H9 (cell line): ENCODE data around the gene TCERG1L. TPM values are rescaled to one million over a fixed set of nuclear protein-coding genes. Genes with fewer than 3 reads are reported as not detected.
A peak's percentile ranks its signal among the peaks of the same experiment; 100 is the strongest.

Source experiments
- DNase-seq: peaks from one replicate; pipeline ENCODE4 v3.0.0-alpha.2; 2017
- H2AFZ ChIP-seq: one replicate; pipeline ENCODE4 v1.6.1; 2013; ENCODE audit warnings: mild to moderate bottlenecking, low read length, control low read depth, moderate library complexity
- H2AK5ac ChIP-seq: 2 replicates; pipeline ENCODE4 v1.6.1; 2013; ENCODE audit warnings: low read length, control low read depth, mixed read lengths; ENCODE audit not compliant: insufficient read length
- H2BK120ac ChIP-seq: one replicate; pipeline ENCODE4 v1.6.1; 2013; ENCODE audit warnings: low read depth, mild to moderate bottlenecking, low read length, control low read depth, inconsistent platforms; ENCODE audit not compliant: poor library complexity, severe bottlenecking
- H2BK12ac ChIP-seq: 2 replicates; pipeline ENCODE4 v1.6.1; 2013; ENCODE audit warnings: low read length, control low read depth, mixed read lengths, low read depth; ENCODE audit not compliant: insufficient read length
- H2BK15ac ChIP-seq: 2 replicates; pipeline ENCODE4 v1.6.1; 2013; ENCODE audit warnings: low read depth, low read length, control low read depth
- H2BK20ac ChIP-seq: one replicate; pipeline ENCODE4 v1.6.1; 2013; ENCODE audit warnings: low read depth, mild to moderate bottlenecking, low read length, control low read depth, inconsistent platforms; ENCODE audit not compliant: poor library complexity, severe bottlenecking
- H2BK5ac ChIP-seq: 2 replicates; pipeline ENCODE4 v1.6.1; 2013; ENCODE audit warnings: low read length, control low read depth, mixed read lengths; ENCODE audit not compliant: insufficient read length
- H3K14ac ChIP-seq: 2 replicates; pipeline ENCODE4 v1.6.1; 2013; ENCODE audit warnings: low read length, control low read depth; ENCODE audit not compliant: insufficient read depth
- H3K18ac ChIP-seq: 2 replicates; pipeline ENCODE4 v1.6.1; 2013; ENCODE audit warnings: low read depth, mild to moderate bottlenecking, mixed read lengths, low read length, control low read depth; ENCODE audit not compliant: insufficient read length
- H3K23ac ChIP-seq: 2 replicates; pipeline ENCODE4 v1.6.1; 2013; ENCODE audit warnings: low read length, control low read depth, mixed read lengths, low read depth; ENCODE audit not compliant: insufficient read length
- H3K23me2 ChIP-seq: 2 replicates; pipeline ENCODE4 v1.6.1; 2013; ENCODE audit warnings: low read depth, mild to moderate bottlenecking, mixed read lengths, low read length, control low read depth; ENCODE audit not compliant: insufficient read length, poor library complexity, severe bottlenecking
- H3K27ac ChIP-seq: 2 replicates; pipeline ENCODE4 v1.5.1; 2013; ENCODE audit warnings: low read length, control low read depth, mixed read lengths, low read depth; ENCODE audit not compliant: insufficient read length
- H3K27me3 ChIP-seq: 2 replicates; pipeline ENCODE4 v1.6.1; 2013; ENCODE audit warnings: low read length, control low read depth, inconsistent platforms; ENCODE audit not compliant: insufficient read depth
- H3K4ac ChIP-seq: 2 replicates; pipeline ENCODE4 v1.6.1; 2013; ENCODE audit warnings: low read depth, mild to moderate bottlenecking, control low read depth, inconsistent platforms, low read length, moderate library complexity
- H3K4me1 ChIP-seq: 2 replicates; pipeline ENCODE4 v1.6.1; 2013; ENCODE audit warnings: low read length, control low read depth, inconsistent platforms; ENCODE audit not compliant: insufficient read depth
- H3K4me2 ChIP-seq: 2 replicates; pipeline ENCODE4 v1.6.1; 2013; ENCODE audit warnings: low read length, control low read depth, mixed read lengths; ENCODE audit not compliant: insufficient read length, insufficient read depth
- H3K56ac ChIP-seq: 2 replicates; pipeline ENCODE4 v1.6.1; 2013; ENCODE audit warnings: low read depth, mild to moderate bottlenecking, mixed read lengths, low read length, control low read depth; ENCODE audit not compliant: insufficient read length
- H3K79me1 ChIP-seq: 2 replicates; pipeline ENCODE4 v1.6.1; 2013; ENCODE audit warnings: low read depth, mild to moderate bottlenecking, moderate library complexity, low read length, control low read depth, inconsistent platforms; ENCODE audit not compliant: insufficient read depth, poor library complexity, severe bottlenecking
- H3K79me2 ChIP-seq: 2 replicates; pipeline ENCODE4 v1.6.1; 2013; ENCODE audit warnings: low read length, control low read depth, inconsistent platforms; ENCODE audit not compliant: insufficient read depth
- H3K9ac ChIP-seq: 2 replicates; pipeline ENCODE4 v1.6.1; 2013; ENCODE audit warnings: low read length, control low read depth, mixed read lengths; ENCODE audit not compliant: insufficient read length; ENCODE audit errors: extremely low read depth
- H3K9me3 ChIP-seq: one replicate; pipeline ENCODE4 v1.6.1; 2013; ENCODE audit warnings: low read depth, low read length, inconsistent platforms; ENCODE audit not compliant: control insufficient read depth
- H3T11ph ChIP-seq: one replicate; pipeline ENCODE4 v1.6.1; 2013; ENCODE audit warnings: mild to moderate bottlenecking, low read length, control low read depth, inconsistent platforms
- H4K20me1 ChIP-seq: one replicate; pipeline ENCODE4 v1.6.1; 2013; ENCODE audit not compliant: control insufficient read depth, insufficient read length, insufficient read depth
- H4K5ac ChIP-seq: 2 replicates; pipeline ENCODE4 v1.6.1; 2013; ENCODE audit warnings: low read depth, mild to moderate bottlenecking, mixed read lengths, low read length, control low read depth; ENCODE audit not compliant: insufficient read length
- H4K8ac ChIP-seq: replicated peaks from 2 replicates; pipeline ENCODE4 v1.6.1; 2013; ENCODE audit warnings: low read length, control low read depth, mixed read lengths, low read depth; ENCODE audit not compliant: insufficient read length
- H4K91ac ChIP-seq: 2 replicates; pipeline ENCODE4 v1.6.1; 2013; ENCODE audit warnings: low read depth, mild to moderate bottlenecking, moderate library complexity, mixed read lengths, low read length, control low read depth; ENCODE audit not compliant: insufficient read length
- H3K27ac Mint-ChIP-seq, 3 experiments: 2 replicates in 2 of 3; 3 replicates in 1 of 3; pipeline ENCODE4 v1.8.0; 2020 to 2021; ENCODE audit warnings: mixed read lengths in 3 of 3, mild to moderate bottlenecking in 1 of 3, moderate library complexity in 1 of 3
- H3K27me3 Mint-ChIP-seq: 2 replicates; pipeline ENCODE4 v1.8.0; 2021; ENCODE audit warnings: low read depth, mild to moderate bottlenecking, moderate library complexity, mixed read lengths
- H3K36me3 Mint-ChIP-seq, 3 experiments: 2 replicates in 2 of 3; 3 replicates in 1 of 3; pipeline ENCODE4 v1.8.0; 2020 to 2021; ENCODE audit warnings: low read depth in 3 of 3, mixed read lengths in 3 of 3; ENCODE audit not compliant: insufficient read depth in 1 of 3
- H3K4me1 Mint-ChIP-seq, 2 experiments: 2 replicates each; pipeline ENCODE4 v1.8.0; 2020; ENCODE audit warnings: mixed read lengths in 2 of 2
- H3K4me3 Mint-ChIP-seq, 2 experiments: 2 replicates in 1 of 2; 3 replicates in 1 of 2; pipeline ENCODE4 v1.8.0; 2020 to 2021; ENCODE audit warnings: mild to moderate bottlenecking in 2 of 2, mixed read lengths in 2 of 2, moderate library complexity in 1 of 2
- H3K9me3 Mint-ChIP-seq, 2 experiments: 2 replicates in 1 of 2; 3 replicates in 1 of 2; pipeline ENCODE4 v1.8.0; 2020; ENCODE audit warnings: mild to moderate bottlenecking in 2 of 2, mixed read lengths in 2 of 2, moderate library complexity in 1 of 2
- CTCF ChIP-seq: fragments of 200-600 bp; sonication (generic); conservative IDR thresholded peaks from 3 replicates; pipeline ENCODE4 v1.8.0; 2021; ENCODE audit warnings: antibody characterized with exemption, mild to moderate bottlenecking
- WGBS: extraction: QIAGEN DNeasy Blood & Tissue Kit; methylation state at CpG from one replicate; pipeline ENCODE4 v1.1.7; 2013; ENCODE audit warnings: missing lambda C conversion rate, low lambda C conversion rate, mixed read lengths; ENCODE audit not compliant: insufficient read length; ENCODE audit errors: extremely low coverage; 5-methylcytosine and 5-hydroxymethylcytosine counted together
- total RNA-seq: library from RNA; stranded (reverse); gene quantifications from 2 replicates; pipeline ENCODE4 v1.2.1, GENCODE V29; 2021

The TCERG1L gene
- total RNA-seq, 1 experiment from 2014 or later, result 3.3 TPM

DNA sequence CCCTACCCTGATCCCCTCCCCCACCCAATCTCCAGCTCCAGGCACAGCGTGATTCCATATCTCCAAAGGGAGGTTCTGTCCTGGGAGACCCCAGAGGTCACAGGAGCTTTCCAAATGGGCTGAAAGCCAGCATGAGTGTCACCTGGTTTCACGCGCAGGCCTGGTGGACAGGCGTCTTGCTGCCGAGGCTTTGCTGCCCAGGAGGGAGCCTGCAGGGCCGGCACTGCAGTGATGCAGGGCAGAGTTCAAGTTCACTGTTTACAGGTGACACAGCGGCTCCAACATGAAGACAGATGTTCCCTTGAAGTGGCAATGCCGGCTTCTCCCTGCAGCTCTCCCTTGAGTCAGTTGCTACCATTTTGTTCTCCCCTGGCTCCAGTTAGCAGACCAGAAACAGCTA lies 104.3 kb downstream of the TCERG1L start:
- Histone ChIP-seq H4K8ac (no peak overlapping the region), H3K18ac (no peak overlapping the region), H2BK5ac (no peak overlapping the region), H3K9ac (no peak overlapping the region), H2BK120ac (no peak overlapping the region), H3K4me1 (no peaks in the 10 kb centered on the region), H4K20me1 (no peaks in the 10 kb centered on the region), H3K27me3 (no peaks in the 10 kb centered on the region), H3T11ph (no peak overlapping the region), H2BK15ac (no peak overlapping the region), H3K14ac (no peak overlapping the region), H4K5ac (no peak overlapping the region), H2AFZ (no peak overlapping the region), H2BK12ac (no peak overlapping the region), H3K79me2 (no peaks in the 10 kb centered on the region), H3K4me2 (no peak overlapping the region), H3K9me3 (no peaks in the 10 kb centered on the region), H2AK5ac (no peak overlapping the region), H3K79me1 (no peaks in the 10 kb centered on the region), H3K23ac (no peak overlapping the region), H3K56ac (no peak overlapping the region), H3K27ac (no peak overlapping the region), H3K4ac (no peak overlapping the region), H2BK20ac (no peak overlapping the region), H4K91ac (no peak overlapping the region), H3K23me2 (no peaks in the 10 kb centered on the region)
- WGBS, result no CpG with 5 or more reads among the region's 8 CpGs
- peak; percentile 14 for DNase-seq
- Mint-ChIP-seq H3K27ac (0 out of 7 replicates have a peak overlapping the region, but pooled peaks of 1 of the 3 experiments have one; percentile 44), H3K27me3 (no peaks in the 10 kb centered on the region), H3K4me1 (no peaks in the 10 kb centered on the region), H3K36me3 (peaks cover 0 to 1% (median 0%) of the 10 kb centered on the region in 3 experiments; a peak in 1 of 7 replicates), H3K9me3 (peaks cover 0 to 2% of the 10 kb centered on the region in 2 experiments; a peak in 1 of 5 replicates), H3K4me3 (no peak overlapping the region)
- TF ChIP-seq CTCF, result no peak
